Measurements from ENCODE around the gene PTPRK. TPM values are rescaled to one million over a fixed set of nuclear protein-coding genes. Genes with fewer than 3 reads are reported as not detected.

Gene PTPRK
- total and polyA plus RNA-seq, 10 of the 15 experiments (the other 5 are each of a cell fraction or from before 2014, with no cell fraction given), result 0.23 to 1.9 (median 0.55) TPM

GRCh38 chr6:127937747-127938146, 582.7 kb downstream of the PTPRK start:
- DNase-seq (ENCODE audit: low read depth, low spot score), result no peak
- SMC1A ChIA-PET (ENCODE audit: uncharacterized antibody, unreplicated experiment), result interaction anchor here (1.4 kb wide), 1 partner anchor 82 kb away, joined by 3 read pairs; no protein-coding TSS in a partner anchor
- H3K4me2 ChIP-seq (ENCODE audit: control insufficient read depth, insufficient read depth), result no peak overlapping the region
- in situ Hi-C loops (cut with MboI), result no loop called here
- ATAC-seq, result no peak
- intact Hi-C loops (cut with micrococcal nuclease; ENCODE audit: unreplicated experiment), result no loop called here
- no peak overlapping the region for H3K9ac ChIP-seq (ENCODE audit: control insufficient read depth, insufficient read depth, low read length)
- POLR2A ChIA-PET, result no interaction called here
- RAD21 ChIA-PET (ENCODE audit: unreplicated experiment), result no interaction called here
- no peak overlapping the region for H3K27ac ChIP-seq (ENCODE audit: control insufficient read depth, insufficient read depth)
- H3K4me1 ChIP-seq (ENCODE audit: control insufficient read depth, insufficient read depth, low read length), result no peaks in the 10 kb centered on the region
- no peaks in the 10 kb centered on the region for H3K27me3 ChIP-seq (replicated peaks in 1 of 2; ENCODE audit: control insufficient read depth in 2 of 2, insufficient read depth in 2 of 2, low read length in 1 of 2)
- H2AFZ ChIP-seq (ENCODE audit: control insufficient read depth, low read depth, low read length), result no peak overlapping the region
- no peak for FAIRE-seq
- TF ChIP-seq TAF1 (IDR thresholded peaks at IDR 0.05; ENCODE audit: borderline replicate concordance, low read depth, low read length) (no peak), BCL3 (IDR thresholded peaks at IDR 0.05; ENCODE audit: borderline replicate concordance, insufficient read depth, low read depth, low read length, poor library complexity, severe bottlenecking) (no peak), ASH2L (IDR thresholded peaks at IDR 0.05; ENCODE audit: borderline replicate concordance, low read depth) (no peak), CEBPZ (IDR thresholded peaks at IDR 0.05; ENCODE audit: low read depth, low read length) (no peak), ZNF687 (IDR thresholded peaks at IDR 0.05) (no peak), RELA (IDR thresholded peaks at IDR 0.05; ENCODE audit: borderline replicate concordance, partially characterized antibody) (no peak), WRNIP1 (IDR thresholded peaks at IDR 0.05; ENCODE audit: borderline replicate concordance, low read depth, low read length) (no peak), ZNF24 (IDR thresholded peaks at IDR 0.05) (no peak)
- H4K20me1 ChIP-seq (ENCODE audit: control insufficient read depth, insufficient read depth), result no peaks in the 10 kb centered on the region
- CTCF ChIA-PET, result no interaction called here
- H3K79me2 ChIP-seq (ENCODE audit: control insufficient read depth, insufficient read depth, low read length), result no peaks in the 10 kb centered on the region
- no peak overlapping the region for H3K4me3 ChIP-seq
- no TSS peak for BruUV-seq (replicated peaks)
- no peaks in the 10 kb centered on the region for H3K36me3 ChIP-seq (ENCODE audit: control insufficient read depth in 2 of 2, insufficient read depth in 2 of 2, low read length in 1 of 2)
- no peaks in the 10 kb centered on the region; the same call in 2 of the 3 replicates for H3K9me3 ChIP-seq (replicated peaks; ENCODE audit: control insufficient read depth, insufficient read depth, low read length)

Measured in GM12878 (cell line).